ENCODE data around the gene TEX19.

Gene TEX19

GRCh38 chr17:82392941-82393340 lies 33.9 kb downstream of the TEX19 start:
- H3K9me3 ChIP-seq (ENCODE audit: control insufficient read depth, low read length) = no peaks in the 10 kb centered on the region
- no peaks in the 10 kb centered on the region for H3K4me1 ChIP-seq (ENCODE audit: control insufficient read depth, insufficient read depth, low read length)
- H3K36me3 ChIP-seq (ENCODE audit: control insufficient read depth, insufficient read depth, low read length) = no peaks in the 10 kb centered on the region
- no peak overlapping the region for H3K27ac ChIP-seq (ENCODE audit: insufficient read depth, low read depth, low read length, poor library complexity, severe bottlenecking)
- WGBS, 2 experiments = 93 to 94% methylated on average over 15 of the region's 15 CpGs
- no peaks in the 10 kb centered on the region for H3K27me3 ChIP-seq (ENCODE audit: control insufficient read depth, insufficient read depth, low read length, poor library complexity, severe bottlenecking)
- no peak overlapping the region for H3K4me3 ChIP-seq (ENCODE audit: insufficient read depth, low read depth, low read length)

GRCh38 chr17:82394278-82394677 lies 35.2 kb downstream of the TEX19 start:
- no peak overlapping the region for H3K4me3 ChIP-seq (ENCODE audit: insufficient read depth, low read depth, low read length)
- 96 to 99% methylated on average over 12 of the region's 12 CpGs for WGBS, 2 experiments
- no peak overlapping the region for H3K27ac ChIP-seq (ENCODE audit: insufficient read depth, low read depth, low read length, poor library complexity, severe bottlenecking)
- no peaks in the 10 kb centered on the region for H3K27me3 ChIP-seq (ENCODE audit: control insufficient read depth, insufficient read depth, low read length, poor library complexity, severe bottlenecking)
- no peaks in the 10 kb centered on the region for H3K4me1 ChIP-seq (ENCODE audit: control insufficient read depth, insufficient read depth, low read length)
- H3K9me3 ChIP-seq (ENCODE audit: control insufficient read depth, low read length) = no peaks in the 10 kb centered on the region
- no peaks in the 10 kb centered on the region for H3K36me3 ChIP-seq (ENCODE audit: control insufficient read depth, insufficient read depth, low read length)

GRCh38 chr17:82396601-82397435 lies 37.8 kb downstream of the TEX19 start:
- H3K36me3 ChIP-seq (ENCODE audit: control insufficient read depth, insufficient read depth, low read length) = peaks cover 6% of the 10 kb centered on the region
- H3K9me3 ChIP-seq (ENCODE audit: control insufficient read depth, low read length) = no peaks in the 10 kb centered on the region
- 90 to 91% methylated on average over 18 to 19 of the region's 19 CpGs for WGBS, 2 experiments
- H3K27ac ChIP-seq (ENCODE audit: insufficient read depth, low read depth, low read length, poor library complexity, severe bottlenecking) = no peak overlapping the region
- no peaks in the 10 kb centered on the region for H3K4me1 ChIP-seq (ENCODE audit: control insufficient read depth, insufficient read depth, low read length)
- H3K27me3 ChIP-seq (ENCODE audit: control insufficient read depth, insufficient read depth, low read length, poor library complexity, severe bottlenecking) = no peaks in the 10 kb centered on the region
- H3K4me3 ChIP-seq (ENCODE audit: insufficient read depth, low read depth, low read length) = no peak overlapping the region

GRCh38 chr17:82397449-82398335 lies 38.6 kb downstream of the TEX19 start:
- Histone ChIP-seq H3K4me1 (ENCODE audit: control insufficient read depth, insufficient read depth, low read length) (no peaks in the 10 kb centered on the region), H3K27ac (ENCODE audit: insufficient read depth, low read depth, low read length, poor library complexity, severe bottlenecking) (no peak overlapping the region), H3K27me3 (ENCODE audit: control insufficient read depth, insufficient read depth, low read length, poor library complexity, severe bottlenecking) (no peaks in the 10 kb centered on the region), H3K4me3 (ENCODE audit: insufficient read depth, low read depth, low read length) (no peak overlapping the region), H3K9me3 (ENCODE audit: control insufficient read depth, low read length) (no peaks in the 10 kb centered on the region), H3K36me3 (ENCODE audit: control insufficient read depth, insufficient read depth, low read length) (peaks cover 7% of the 10 kb centered on the region)
- WGBS, 2 experiments = 92 to 94% methylated on average over 38 of the region's 38 CpGs

- H3K27me3 ChIP-seq (ENCODE audit: control insufficient read depth, insufficient read depth, low read length, poor library complexity, severe bottlenecking) = no peaks in the 10 kb centered on the region
- no peak overlapping the region for H3K27ac ChIP-seq (ENCODE audit: insufficient read depth, low read depth, low read length, poor library complexity, severe bottlenecking)
- no peak overlapping the region for H3K4me3 ChIP-seq (ENCODE audit: insufficient read depth, low read depth, low read length)
- no peaks in the 10 kb centered on the region for H3K4me1 ChIP-seq (ENCODE audit: control insufficient read depth, insufficient read depth, low read length)
- H3K36me3 ChIP-seq (ENCODE audit: control insufficient read depth, insufficient read depth, low read length) = peaks cover 7% of the 10 kb centered on the region
- no peaks in the 10 kb centered on the region for H3K9me3 ChIP-seq (ENCODE audit: control insufficient read depth, low read length)
- 93% methylated on average over 13 of the region's 13 CpGs for WGBS, 2 experiments
These were observed 40.0 kb downstream of the TEX19 start for GRCh38 chr17:82399041-82399441.

- Histone ChIP-seq H3K4me1 (ENCODE audit: control insufficient read depth, insufficient read depth, low read length) (no peaks in the 10 kb centered on the region), H3K36me3 (ENCODE audit: control insufficient read depth, insufficient read depth, low read length) (peaks cover 7% of the 10 kb centered on the region), H3K4me3 (ENCODE audit: insufficient read depth, low read depth, low read length) (no peak overlapping the region), H3K27me3 (ENCODE audit: control insufficient read depth, insufficient read depth, low read length, poor library complexity, severe bottlenecking) (no peaks in the 10 kb centered on the region), H3K9me3 (ENCODE audit: control insufficient read depth, low read length) (no peaks in the 10 kb centered on the region), H3K27ac (ENCODE audit: insufficient read depth, low read depth, low read length, poor library complexity, severe bottlenecking) (no peak overlapping the region)
- WGBS, 2 experiments = 87 to 88% methylated on average over 18 of the region's 18 CpGs
These were observed 40.6 kb downstream of the TEX19 start for GRCh38 chr17:82399601-82400101.

- no peak overlapping the region for H3K4me3 ChIP-seq (ENCODE audit: insufficient read depth, low read depth, low read length)
- no peak overlapping the region for H3K27ac ChIP-seq (ENCODE audit: insufficient read depth, low read depth, low read length, poor library complexity, severe bottlenecking)
- no peaks in the 10 kb centered on the region for H3K9me3 ChIP-seq (ENCODE audit: control insufficient read depth, low read length)
- no peaks in the 10 kb centered on the region for H3K4me1 ChIP-seq (ENCODE audit: control insufficient read depth, insufficient read depth, low read length)
- peaks cover 7% of the 10 kb centered on the region for H3K36me3 ChIP-seq (ENCODE audit: control insufficient read depth, insufficient read depth, low read length)
- no peaks in the 10 kb centered on the region for H3K27me3 ChIP-seq (ENCODE audit: control insufficient read depth, insufficient read depth, low read length, poor library complexity, severe bottlenecking)
- 94% methylated on average over 7 of the region's 7 CpGs for WGBS, 2 experiments
These were observed 41.2 kb downstream of the TEX19 start for GRCh38 chr17:82400206-82400605.

GRCh38 chr17:82400830-82401229 lies 41.8 kb downstream of the TEX19 start:
- H3K27me3 ChIP-seq (ENCODE audit: control insufficient read depth, insufficient read depth, low read length, poor library complexity, severe bottlenecking) = no peaks in the 10 kb centered on the region
- WGBS, 2 experiments = 95 to 96% methylated on average over 16 to 17 of the region's 19 CpGs
- H3K4me3 ChIP-seq (ENCODE audit: insufficient read depth, low read depth, low read length) = no peak overlapping the region
- no peaks in the 10 kb centered on the region for H3K4me1 ChIP-seq (ENCODE audit: control insufficient read depth, insufficient read depth, low read length)
- peaks cover 7% of the 10 kb centered on the region for H3K36me3 ChIP-seq (ENCODE audit: control insufficient read depth, insufficient read depth, low read length)
- no peak overlapping the region for H3K27ac ChIP-seq (ENCODE audit: insufficient read depth, low read depth, low read length, poor library complexity, severe bottlenecking)
- H3K9me3 ChIP-seq (ENCODE audit: control insufficient read depth, low read length) = no peaks in the 10 kb centered on the region

GRCh38 chr17:82402865-82403264 lies 43.8 kb downstream of the TEX19 start:
- Histone ChIP-seq H3K4me1 (ENCODE audit: control insufficient read depth, insufficient read depth, low read length) (no peaks in the 10 kb centered on the region), H3K27ac (ENCODE audit: insufficient read depth, low read depth, low read length, poor library complexity, severe bottlenecking) (no peak overlapping the region), H3K27me3 (ENCODE audit: control insufficient read depth, insufficient read depth, low read length, poor library complexity, severe bottlenecking) (no peaks in the 10 kb centered on the region), H3K9me3 (ENCODE audit: control insufficient read depth, low read length) (no peaks in the 10 kb centered on the region), H3K36me3 (ENCODE audit: control insufficient read depth, insufficient read depth, low read length) (peaks cover 7% of the 10 kb centered on the region), H3K4me3 (ENCODE audit: insufficient read depth, low read depth, low read length) (no peak overlapping the region)
- 94% methylated on average over 7 of the region's 7 CpGs for WGBS, 2 experiments
